GM21825 (cell line): ENCODE results near the gene CFH.
"Not testable (repeated sequence)": the region's sequence is repeated elsewhere in the genome, so short reads cannot be mapped to it uniquely, and the experiment has no call there.

ENCODE experiments used
- ATAC-seq: cut with Tn5 transposase; IDR thresholded peaks from one replicate; pipeline ENCODE4 v1.9.1; 2021; ENCODE audit warnings: mild to moderate bottlenecking, moderate library complexity; ENCODE audit not compliant: unreplicated experiment

CFH gene

DNA sequence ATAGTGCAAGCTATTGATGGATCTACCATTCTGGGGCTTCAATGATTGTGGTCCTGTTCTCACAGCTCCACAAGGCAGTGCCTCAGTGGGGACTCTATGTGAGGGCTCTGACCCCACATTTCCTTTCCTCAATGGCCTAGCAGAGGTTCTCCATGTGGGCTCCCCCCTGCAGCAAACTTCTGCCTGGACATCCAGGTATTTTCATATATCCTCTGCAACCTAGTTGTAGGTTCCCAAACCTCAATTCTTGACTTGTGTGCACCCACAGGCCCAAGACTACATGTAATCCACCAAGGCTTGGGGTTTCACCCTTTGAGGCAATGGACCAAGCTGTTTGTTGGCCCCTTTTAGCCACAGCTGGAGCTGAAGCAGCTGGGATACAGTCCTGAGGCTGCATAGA is 86.9 kb downstream of the CFH start:
- no peak for ATAC-seq

DNA sequence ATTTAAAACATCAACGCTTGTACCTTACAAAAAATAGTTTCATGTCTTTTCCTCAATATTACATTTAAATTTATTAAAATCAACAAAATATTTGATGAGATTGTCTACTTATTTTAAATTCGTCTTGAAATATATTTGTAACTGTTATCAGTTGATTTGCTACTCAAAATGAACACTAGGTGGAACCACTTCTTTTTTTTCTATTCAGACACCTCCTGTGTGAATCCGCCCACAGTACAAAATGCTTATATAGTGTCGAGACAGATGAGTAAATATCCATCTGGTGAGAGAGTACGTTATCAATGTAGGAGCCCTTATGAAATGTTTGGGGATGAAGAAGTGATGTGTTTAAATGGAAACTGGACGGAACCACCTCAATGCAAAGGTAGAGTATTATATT is 91.4 kb downstream of the CFH start:
- not testable (repeated sequence) for ATAC-seq

DNA sequence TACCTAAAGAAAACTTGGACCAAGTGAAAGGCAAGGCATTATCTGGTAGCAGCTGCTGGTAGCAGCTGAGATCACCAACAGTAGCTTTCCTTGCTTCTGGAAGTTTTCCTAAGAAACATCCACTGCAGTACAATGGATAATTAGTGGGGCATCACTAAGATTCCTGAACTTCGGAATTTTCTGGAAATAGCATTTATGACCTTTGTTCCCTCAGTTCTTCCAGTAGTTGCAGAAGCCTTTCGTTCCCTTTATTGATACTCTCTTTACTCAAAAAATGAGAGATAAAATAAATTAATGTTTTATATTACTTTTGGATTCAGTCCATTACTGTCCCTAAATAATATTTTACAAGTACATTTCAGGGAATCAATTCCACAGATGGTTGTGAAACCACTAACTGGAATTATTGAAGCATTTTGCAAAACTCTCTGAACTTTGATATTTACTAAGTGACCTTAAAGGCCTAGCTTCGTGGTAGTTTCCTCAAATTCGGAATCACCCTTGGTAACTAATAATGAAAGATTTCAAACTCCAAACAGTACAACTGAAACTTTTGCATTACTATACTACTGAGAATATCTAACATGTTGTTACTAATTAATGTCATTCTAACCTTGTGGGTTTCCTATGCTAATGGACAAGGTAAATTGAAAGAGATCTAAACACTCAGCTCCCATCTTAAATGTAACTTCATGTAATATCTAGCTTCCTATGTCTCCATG is 113.3 kb downstream of the CFH start:
- ATAC-seq: not testable (repeated sequence)

DNA sequence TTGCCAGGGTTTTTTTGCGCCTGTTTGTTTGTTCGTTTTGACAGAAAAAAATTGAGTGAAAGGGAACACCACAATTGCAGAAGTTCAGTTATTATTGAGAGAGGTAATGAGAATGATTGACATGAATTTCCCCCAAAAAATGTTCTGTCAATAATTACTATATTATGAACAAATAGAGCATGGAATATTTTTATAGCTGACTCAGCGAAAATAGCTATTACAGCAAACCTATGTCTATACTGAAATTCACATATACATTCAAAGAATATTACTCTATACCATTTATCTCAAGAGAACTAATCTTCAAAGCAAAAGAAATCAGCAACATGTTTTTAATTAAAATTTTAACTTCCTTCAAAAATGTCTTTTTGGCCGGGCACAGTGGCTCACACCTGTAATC is 118.0 kb downstream of the CFH start:
- ATAC-seq: not testable (repeated sequence)

DNA sequence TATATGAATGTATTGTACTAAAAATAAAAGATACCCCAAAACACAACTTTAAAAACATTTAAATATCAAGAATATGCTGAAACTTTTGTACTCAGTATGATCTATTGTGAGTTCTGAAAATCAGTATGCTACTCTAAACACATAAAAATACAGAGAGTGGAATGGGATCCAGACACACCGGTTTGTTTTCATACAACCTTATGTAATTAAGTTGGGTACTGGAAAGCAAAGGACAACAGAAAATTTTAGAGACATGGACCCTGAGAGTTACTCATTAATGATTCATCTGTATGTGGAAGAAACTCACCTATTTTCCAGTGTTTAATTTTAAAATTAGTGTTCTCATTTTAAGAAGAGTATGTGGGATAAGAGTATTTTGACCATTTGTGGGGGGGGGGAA is 121.9 kb downstream of the CFH start:
- no peak for ATAC-seq

DNA sequence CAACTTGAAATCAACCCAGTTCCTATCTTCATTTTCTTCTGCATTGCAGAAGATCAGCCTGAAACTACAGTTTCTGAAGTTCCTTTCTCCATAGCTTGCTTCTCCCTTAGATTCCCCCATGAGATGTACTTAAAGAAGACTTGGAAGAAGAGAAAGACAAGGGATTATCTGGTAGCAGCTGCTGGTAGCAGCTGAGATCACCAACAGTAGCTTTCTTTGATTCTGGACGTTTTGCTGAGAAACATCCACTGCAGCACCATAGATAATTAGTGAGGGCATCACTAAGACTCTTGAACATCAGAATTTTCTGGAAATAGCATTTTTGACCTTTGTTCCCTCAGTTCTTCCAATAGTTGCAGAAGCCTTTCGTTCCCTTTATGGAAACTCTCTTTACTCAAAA is 122.3 kb downstream of the CFH start:
- ATAC-seq: no peak

DNA sequence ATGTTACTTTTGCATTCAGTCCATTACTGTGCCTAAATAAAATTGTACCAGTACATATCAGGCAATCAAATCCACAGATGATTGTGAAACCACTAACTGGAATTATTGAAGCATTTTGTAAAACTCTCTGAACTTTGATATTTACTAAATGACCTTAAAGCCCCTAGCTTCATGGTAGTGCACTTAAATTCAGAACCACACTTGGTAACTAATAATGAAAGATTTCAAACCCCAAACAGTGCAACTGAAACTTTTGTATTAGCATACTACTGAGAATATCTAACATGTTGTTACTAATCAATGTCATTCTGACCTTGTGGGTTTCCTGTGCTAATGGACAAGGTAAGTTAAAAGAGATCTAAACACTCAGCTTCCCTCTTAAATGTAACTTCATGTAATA is 122.8 kb downstream of the CFH start, which contains the start of gene CFHR3:
CFHR3 (plus strand) TSS at position 238 of the 400 bp plus-strand sequence; CDS start at position 285, 47 bp downstream.
- no peak for ATAC-seq

DNA sequence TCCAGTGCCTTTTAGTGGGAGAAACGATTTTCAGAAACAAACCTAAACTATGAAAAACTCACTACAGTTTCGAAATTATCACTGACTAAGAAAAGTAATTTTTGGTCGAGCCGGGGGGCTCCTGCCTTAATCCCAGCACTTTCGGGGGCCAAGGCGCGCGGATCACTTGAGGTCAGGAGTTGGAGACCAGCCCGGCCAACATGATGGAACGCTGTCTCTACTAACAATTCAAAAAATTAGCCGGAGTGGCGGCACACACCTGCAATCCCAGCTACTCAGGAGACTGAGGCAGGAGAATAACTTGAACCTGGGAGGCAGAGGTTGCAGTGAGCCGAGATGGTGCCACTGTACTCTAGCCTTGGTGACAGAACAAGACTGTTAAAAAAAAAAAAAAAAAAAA is 125.8 kb downstream of the CFH start:
- ATAC-seq: no peak

DNA sequence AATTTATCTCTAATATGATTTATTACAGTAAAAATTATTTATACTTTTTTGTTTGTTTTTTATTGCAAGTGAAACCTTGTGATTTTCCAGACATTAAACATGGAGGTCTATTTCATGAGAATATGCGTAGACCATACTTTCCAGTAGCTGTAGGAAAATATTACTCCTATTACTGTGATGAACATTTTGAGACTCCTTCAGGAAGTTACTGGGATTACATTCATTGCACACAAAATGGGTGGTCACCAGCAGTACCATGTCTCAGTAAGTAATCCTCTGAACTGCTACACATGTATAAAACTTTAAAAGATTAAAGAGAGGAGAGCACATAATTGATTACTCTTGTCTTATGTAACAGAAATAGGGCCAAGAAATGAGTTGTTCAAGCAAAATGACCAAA is 127.2 kb downstream of the CFH start:
- no peak for ATAC-seq

DNA sequence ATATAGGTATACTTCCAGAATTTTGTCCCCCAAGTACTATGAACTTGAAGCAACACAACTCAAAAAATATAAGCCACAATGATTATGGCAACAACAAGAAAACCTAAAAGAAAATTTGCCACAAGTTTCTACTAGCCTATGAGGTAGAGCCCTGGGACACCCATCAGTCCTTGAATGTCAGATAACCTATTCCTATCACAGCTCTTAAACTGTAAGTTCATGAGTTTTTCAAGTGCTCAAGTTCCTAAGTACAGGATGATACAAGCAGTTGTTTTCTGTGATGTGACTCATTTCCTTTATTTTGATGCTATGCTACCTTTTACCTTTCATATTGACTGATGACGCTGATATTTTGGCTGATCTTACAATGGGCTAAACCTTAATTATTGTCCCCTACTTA is 139.4 kb downstream of the CFH start:
- ATAC-seq: not testable (repeated sequence)

DNA sequence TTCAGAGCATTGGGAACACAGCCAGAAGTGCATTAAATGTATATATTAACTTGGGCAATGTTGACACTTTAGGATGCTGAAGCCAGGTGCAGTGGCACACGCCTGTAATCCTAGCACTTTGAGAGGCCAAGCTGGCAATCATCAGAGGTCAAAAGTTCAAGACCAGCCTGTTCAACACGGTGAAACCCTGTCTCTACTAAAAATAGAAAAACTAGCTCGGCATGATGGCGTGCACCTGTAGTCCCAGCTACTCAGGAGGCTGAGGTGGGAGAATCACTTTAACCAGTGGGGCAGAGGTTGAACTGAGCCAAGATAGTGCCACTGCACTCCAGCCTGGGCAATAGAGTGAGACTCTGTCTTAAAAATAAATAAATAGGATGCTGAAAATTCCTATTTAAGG is 142.3 kb downstream of the CFH start:
- not testable (repeated sequence) for ATAC-seq
